K562 (cell line): ENCODE data around the gene PSORS1C1. TPM values are rescaled to one million over a fixed set of nuclear protein-coding genes. Genes with fewer than 3 reads are reported as not detected.

Experiments used
- ATAC-seq: fragments of 200-7000 bp; cut with Tn5 transposase; 3 replicates; pipeline ENCODE4 v1.9.1; 2020; ENCODE audit warnings: moderate library complexity
- BruUV-seq: library from RNA; stranded (reverse); fragments of 400-500 nt; replicated peaks from 2 replicates; lab custom pipeline; 2021; lab: Mats Ljungman, UMichigan
- CTCF ChIA-PET: fragments of 300-600 bp; formaldehyde crosslinking; extraction: SDS; loops from one replicate; lab custom pipeline; 2021; ENCODE audit warnings: low intra/inter-chr PET ratio; lab: Yijun Ruan, JAX
- POLR2A ChIA-PET: fragments of 300-600, 350-650 bp; sonication (Branson Sonifier 250); formaldehyde crosslinking; extraction: SDS; loops from one replicate; lab custom pipeline; 2021; ENCODE audit warnings: antibody characterized with exemption, inconsistent platforms; lab: Yijun Ruan, JAX
- DNase-seq, 4 experiments: peaks; one replicate each; pipeline versions ENCODE4 v3.0.0 to v3.0.0-alpha.2; 2011 to 2018; ENCODE audit warnings: low spot score in 3 of 4, mixed read lengths in 3 of 4; ENCODE audit errors: extremely low read depth in 1 of 4
- FAIRE-seq: peaks from 2 replicates; lab custom pipeline; 2011; peaks lifted over from hg19 to GRCh38; lab: Jason Lieb, UNC
- H2AFZ ChIP-seq: 2 replicates; pipeline ENCODE4 v1.6.0; 2011; ENCODE audit warnings: low read depth, low read length, control low read depth, inconsistent platforms
- H3K27ac ChIP-seq: fragments of 200-600 bp; 3 replicates; pipeline ENCODE4 v1.8.0; 2011; ENCODE audit warnings: low read depth, mild to moderate bottlenecking, control low read depth, inconsistent platforms, low read length, moderate library complexity, mixed read lengths; ENCODE audit errors: extremely low read depth
- H3K27me3 ChIP-seq, 2 experiments: fragments of 300-600 bp in 1 of 2; 2 replicates in 1 of 2; 3 replicates in 1 of 2; pipeline versions ENCODE4 v1.6.0 to v1.8.0; 2011; ENCODE audit warnings: inconsistent platforms in 2 of 2, low read length in 2 of 2, mild to moderate bottlenecking in 1 of 2, mixed read lengths in 1 of 2, moderate library complexity in 1 of 2; ENCODE audit not compliant: control insufficient read depth in 2 of 2, insufficient read depth in 2 of 2
- H3K36me3 ChIP-seq: fragments of 300-600 bp; 3 replicates; pipeline ENCODE4 v1.8.0; 2011; ENCODE audit warnings: mild to moderate bottlenecking, low read length, inconsistent platforms; ENCODE audit not compliant: control insufficient read depth, insufficient read depth
- H3K4me1 ChIP-seq, 2 experiments: fragments of 200-600 bp in 1 of 2; replicated peaks in 1 of 2; 2 replicates in 1 of 2; 3 replicates in 1 of 2; pipeline versions ENCODE4 v1.5.1 to v1.8.0; 2011; ENCODE audit warnings: inconsistent platforms in 2 of 2, low read length in 2 of 2, mild to moderate bottlenecking in 1 of 2, mixed read lengths in 1 of 2, moderate library complexity in 1 of 2; ENCODE audit not compliant: control insufficient read depth in 2 of 2, insufficient read depth in 2 of 2
- H3K4me2 ChIP-seq: 2 replicates; pipeline ENCODE4 v1.6.1; 2011; ENCODE audit warnings: low read length, control low read depth, inconsistent platforms, mixed read lengths; ENCODE audit not compliant: insufficient read depth
- H3K4me3 ChIP-seq: fragments of 200-600 bp; sonication (generic), shearing (Covaris generic); 2 replicates; pipeline ENCODE4 v1.5.1; 2016; ENCODE audit warnings: control low read depth, inconsistent platforms
- H3K79me2 ChIP-seq: fragments of 200-600 bp; 3 replicates; pipeline ENCODE4 v1.8.0; 2011; ENCODE audit warnings: low read length, inconsistent platforms; ENCODE audit not compliant: control insufficient read depth, insufficient read depth
- H3K9ac ChIP-seq, 2 experiments: 2 replicates each; pipeline versions ENCODE4 v1.6.0 to v1.6.1; 2011; ENCODE audit warnings: low read depth in 2 of 2, low read length in 2 of 2, control low read depth in 1 of 2, inconsistent platforms in 1 of 2, mild to moderate bottlenecking in 1 of 2, mixed read lengths in 1 of 2; ENCODE audit not compliant: insufficient read depth in 1 of 2
- H3K9me1 ChIP-seq: one replicate; pipeline ENCODE4 v1.6.0; 2011; ENCODE audit warnings: inconsistent platforms, mild to moderate bottlenecking, low read length, moderate library complexity; ENCODE audit not compliant: control insufficient read depth, insufficient read depth
- H3K9me3 ChIP-seq: replicated peaks from 2 replicates; pipeline ENCODE4 v1.5.1; 2011; ENCODE audit warnings: low read depth, low read length, inconsistent platforms; ENCODE audit not compliant: control insufficient read depth, insufficient read depth
- H4K20me1 ChIP-seq: replicated peaks from 2 replicates; pipeline ENCODE4 v1.6.1; 2011; ENCODE audit warnings: low read length, inconsistent platforms, mixed read lengths; ENCODE audit not compliant: control insufficient read depth, insufficient read depth
- ATF3 ChIP-seq, 2 experiments: fragments of 450-650 bp in 1 of 2; sonication (generic) in 1 of 2; formaldehyde crosslinking in 1 of 2; IDR thresholded peaks in 1 of 2; conservative IDR thresholded peaks in 1 of 2; 2 replicates each; pipeline versions ENCODE4 v1.6.1 to v1.8.1; 2016 to 2023; ENCODE audit warnings: mild to moderate bottlenecking in 2 of 2, moderate library complexity in 2 of 2, inconsistent platforms in 1 of 2, missing genetic modification reagents in 1 of 2
- CTCF ChIP-seq, 3 experiments: IDR thresholded peaks in 2 of 3; conservative IDR thresholded peaks in 1 of 3; 2 replicates each; pipeline ENCODE4 v1.5.1; 2011 to 2012; ENCODE audit warnings: low read length in 3 of 3, mild to moderate bottlenecking in 3 of 3, control low read depth in 2 of 3, improper control_type of control experiment in 1 of 3, inconsistent platforms in 1 of 3, low read depth in 1 of 3, mixed read lengths in 1 of 3, moderate library complexity in 1 of 3; ENCODE audit not compliant: insufficient read depth in 2 of 3
- EHMT2 ChIP-seq: fragments of 450-650 bp; IDR thresholded peaks from 2 replicates; pipeline ENCODE4 v1.6.1; 2018; ENCODE audit warnings: antibody characterized with exemption
- JUND ChIP-seq, 2 experiments: IDR thresholded peaks; 2 replicates in 1 of 2; 3 replicates in 1 of 2; pipeline ENCODE4 v1.6.1; 2011; ENCODE audit warnings: borderline replicate concordance in 2 of 2, low read depth in 2 of 2, low read length in 2 of 2, improper control_type of control experiment in 1 of 2, missing biosample characterization in 1 of 2, missing genetic modification characterization in 1 of 2, missing genetic modification reagents in 1 of 2
- PATZ1 ChIP-seq: fragments of 250-450 bp; sonication (Bioruptor Pico); IDR thresholded peaks from 2 replicates; pipeline ENCODE4 v1.5.0; 2020; ENCODE audit warnings: mild to moderate bottlenecking, borderline replicate concordance
- RAD21 ChIP-seq, 2 experiments: fragments of 250-450 bp in 1 of 2; fragments of 450-650 bp in 1 of 2; sonication (Bioruptor Pico) in 1 of 2; formaldehyde crosslinking in 1 of 2; IDR thresholded peaks in 1 of 2; conservative IDR thresholded peaks in 1 of 2; 2 replicates each; pipeline versions ENCODE4 v1.4.0 to v1.8.0; 2020 to 2022; ENCODE audit warnings: mild to moderate bottlenecking in 2 of 2, moderate library complexity in 1 of 2
- RNF219 ChIP-seq: fragments of 250-450 bp; sonication (Bioruptor Pico); IDR thresholded peaks from 2 replicates; pipeline ENCODE4 v1.5.0; 2022; ENCODE audit warnings: mild to moderate bottlenecking
- STAG1 ChIP-seq: sonication (generic); formaldehyde crosslinking; IDR thresholded peaks from 2 replicates; pipeline ENCODE4 v1.5.0; 2020; ENCODE audit warnings: missing genetic modification reagents, borderline replicate concordance
- TCFL5 ChIP-seq: fragments of 250-450 bp; sonication (Bioruptor Pico); conservative IDR thresholded peaks from 2 replicates; pipeline ENCODE4 v1.6.1; 2021; ENCODE audit warnings: mild to moderate bottlenecking, moderate library complexity, matching md5 sums
- U2AF2 ChIP-seq: fragments of 200-400 bp; formaldehyde crosslinking; optimal IDR thresholded peaks from 2 replicates; pipeline ENCODE3; 2017; ENCODE audit warnings: low read depth, mild to moderate bottlenecking, low read length
- ZNF143 ChIP-seq: sonication (generic); formaldehyde crosslinking; IDR thresholded peaks from 2 replicates; pipeline ENCODE4 v1.9.0; 2022; ENCODE audit warnings: mild to moderate bottlenecking, missing genetic modification reagents
- WGBS: fragments of 100-300 bp; shearing (Covaris generic); methylation state at CpG from one replicate; pipeline ENCODE4 v1.1.6; 2016; ENCODE audit warnings: low coverage, mixed read lengths; ENCODE audit not compliant: insufficient coverage; ENCODE audit errors: missing lambda C conversion rate; 5-methylcytosine and 5-hydroxymethylcytosine counted together
- in situ Hi-C: fragments of 300-500 bp; cut with MboI; formaldehyde crosslinking; loops from 4 replicates; pipeline ENCODE4 v1.15.0; 2018; ENCODE audit warnings: inconsistent platforms, mixed read lengths
- intact Hi-C: fragments of 100-400 bp; cut with micrococcal nuclease; formaldehyde crosslinking; loops from 2 replicates; pipeline ENCODE4 v1.14.2; 2022
- polyA plus RNA-seq, 8 experiments: library from polyadenylated mRNA; depleted of rRNA in 4 of 8; stranded (reverse) in 5 of 8; unstranded in 3 of 8; fragments of >200 nt; fragmentation: Nextera tagmentation in 2 of 8; fragmentation: Illumina TruSeq in 1 of 8; extraction: Ambion mirVana in 2 of 8; extraction: Trizol in 1 of 8; gene quantifications; 2 replicates each; pipeline versions ENCODE4 v1.2.1 to v1.2.3, GENCODE V29; 2011 to 2014; ENCODE audit warnings: inconsistent platforms in 1 of 8, missing spikeins in 1 of 8
- total RNA-seq, 7 experiments: library from RNA; depleted of rRNA in 6 of 7; stranded (reverse); fragments of >200 nt in 6 of 7; fragmentation: Illumina TruSeq in 2 of 7; extraction: Trizol in 2 of 7; gene quantifications; 2 replicates each; pipeline versions ENCODE4 v1.2.1 to v1.2.3, GENCODE V29; 2011 to 2021; ENCODE audit warnings: low replicate concordance in 1 of 7

The PSORS1C1 gene
- total and polyA plus RNA-seq, 9 of the 15 experiments (the other 6 are each of a cell fraction or from before 2014, with no cell fraction given), result 0.11 TPM; not detected in 8

- H2AFZ ChIP-seq, result no peak overlapping the region
- H3K27me3 ChIP-seq, result no peaks in the 10 kb centered on the region; a peak in 1 of 5 replicates
- H3K36me3 ChIP-seq, result no peaks in the 10 kb centered on the region
- no peak overlapping the region for H3K9ac ChIP-seq
- no peak overlapping the region for H3K4me2 ChIP-seq
- 6% methylated on average over 6 of the region's 6 CpGs for WGBS
- no peaks in the 10 kb centered on the region for H3K79me2 ChIP-seq
- no peaks in the 10 kb centered on the region for H4K20me1 ChIP-seq
- ChIA-PET POLR2A (interaction anchor here (0.7 to 1.4 kb wide), 3 partner anchors 9 to 163 kb away, joined by 3 to 7 read pairs (median 5); partner anchors contain the start of gene GTF2H4), CTCF (interaction anchor here (0.6 to 3.5 kb wide), 5 partner anchors 28 to 327 kb away, joined by 3 to 26 read pairs (median 3); partner anchors contain the start of gene IER3)
- peak; percentile 69 for FAIRE-seq
- no peaks in the 10 kb centered on the region for H3K9me1 ChIP-seq
- intact Hi-C loops (loop anchor here (1.0 kb wide), 1 partner anchor 242 kb away; no protein-coding TSS in a partner anchor), in situ Hi-C loops (no loop called here)
- BruUV-seq, result no TSS peak
- peak; percentile 89 for ATAC-seq
- H3K9me3 ChIP-seq, result no peaks in the 10 kb centered on the region
- H3K4me3 ChIP-seq, result no peak overlapping the region
- peak in 2 of 4 experiments; percentile 28 to 55 for DNase-seq
- no peak overlapping the region for H3K27ac ChIP-seq
- H3K4me1 ChIP-seq, result peaks cover 0 to 3% of the 10 kb centered on the region in 2 experiments; a peak in 2 of 5 replicates
- TF ChIP-seq CTCF (IDR thresholded peaks at IDR 0.05 in 2 of 3, conservative IDR thresholded peaks at IDR 0.05 in 1 of 3; ENCODE audit: insufficient read depth in 2 of 3, low read depth in 1 of 3, low read length in 3 of 3) (peak; percentile 56 to 72 (median 62)), ZNF143 (CRISPR knock-in tag) (no peak), STAG1 (CRISPR knock-in tag) (0 out of 2 replicates have a peak, but pooled peaks have one; percentile 19), PATZ1 (no peak), U2AF2 (no peak), EHMT2 (no peak), JUND (IDR thresholded peaks at IDR 0.05; ENCODE audit: borderline replicate concordance, low read depth, low read length) (0 out of 2 replicates have a peak, but pooled peaks have one; percentile 10), JUND (tag; IDR thresholded peaks at IDR 0.05; ENCODE audit: borderline replicate concordance, low read depth, low read length) (no peak; the same call in 2 of the 3 replicates), RNF219 (no peak), ATF3 (IDR thresholded peaks at IDR 0.05) (no peak), ATF3 (CRISPR knock-in tag; conservative IDR thresholded peaks at IDR 0.05) (no peak), TCFL5 (CRISPR knock-in tag) (no peak), RAD21 (CRISPR knock-in tag; conservative IDR thresholded peaks at IDR 0.05 in 1 of 2, IDR thresholded peaks at IDR 0.05 in 1 of 2) (peak; percentile 45 to 76)
Observed at GRCh38 chr6:31070711-31071197, 43.8 kb upstream of the PSORS1C1 start.
